Measurements from ENCODE around the gene HUNK.
"Not testable (repeated sequence)": the region's sequence is repeated elsewhere in the genome, so short reads cannot be mapped to it uniquely, and the experiment has no call there.

Gene HUNK

GRCh38 chr21:31866077-31866511, 6.7 kb upstream of the HUNK start:
- H3K4me3 ChIP-seq (ENCODE audit: low read depth, low read length) = no peak overlapping the region
- in situ Hi-C loops (cut with HindIII; ENCODE audit: low sequenced_read_pairs) = no loop called here
- DNase-seq (ENCODE audit: low read depth) = peak; percentile 42
- peak; percentile 87 for TF ChIP-seq CTCF (IDR thresholded peaks at IDR 0.05; ENCODE audit: low read depth, low read length, missing control alignments)

GRCh38 chr21:31869750-31870149, 3.1 kb upstream of the HUNK start:
- no peak for TF ChIP-seq CTCF (IDR thresholded peaks at IDR 0.05; ENCODE audit: low read depth, low read length, missing control alignments)

GRCh38 chr21:31870472-31871193, 2.2 kb upstream of the HUNK start:
- TF ChIP-seq CTCF (IDR thresholded peaks at IDR 0.05; ENCODE audit: low read depth, low read length, missing control alignments) = no peak
- in situ Hi-C loops (cut with HindIII; ENCODE audit: low sequenced_read_pairs) = no loop called here
- no peak for DNase-seq (ENCODE audit: low read depth)

More at GRCh38 chr21:31869750-31870149, 3.1 kb upstream of the HUNK start:
- no peak overlapping the region for H3K4me3 ChIP-seq (ENCODE audit: low read depth, low read length)
- in situ Hi-C loops (cut with HindIII; ENCODE audit: low sequenced_read_pairs) = no loop called here
- no peak for DNase-seq (ENCODE audit: low read depth)

GRCh38 chr21:31871371-31871770, 1.4 kb upstream of the HUNK start:
- DNase-seq (ENCODE audit: low read depth); in situ Hi-C loops (cut with HindIII; ENCODE audit: low sequenced_read_pairs); H3K4me3 ChIP-seq (ENCODE audit: low read depth, low read length): not testable (repeated sequence)

More at GRCh38 chr21:31870472-31871193, 2.2 kb upstream of the HUNK start:
- no peak overlapping the region for H3K4me3 ChIP-seq (ENCODE audit: low read depth, low read length)

GRCh38 chr21:31872072-31872451, 758 bp upstream of the HUNK start:
- DNase-seq (ENCODE audit: low read depth) = no peak
- TF ChIP-seq CTCF (IDR thresholded peaks at IDR 0.05; ENCODE audit: low read depth, low read length, missing control alignments) = no peak
- in situ Hi-C loops (cut with HindIII; ENCODE audit: low sequenced_read_pairs) = no loop called here
- H3K4me3 ChIP-seq (ENCODE audit: low read depth, low read length) = peak overlapping the region; percentile 50

GRCh38 chr21:31873275-31873695, 465 bp downstream of the HUNK start:
- H3K4me3 ChIP-seq (ENCODE audit: low read depth, low read length) = peak overlapping the region; percentile 50
- TF ChIP-seq CTCF (IDR thresholded peaks at IDR 0.05; ENCODE audit: low read depth, low read length, missing control alignments) = no peak
- in situ Hi-C loops (cut with HindIII; ENCODE audit: low sequenced_read_pairs) = no loop called here
- DNase-seq (ENCODE audit: low read depth) = no peak

Data from astrocyte of the cerebellum (primary cell).